G401.6 (cell line): ENCODE data around the gene PHLDB3.

Source experiments
- FAIRE-seq: peaks from 2 replicates; lab custom pipeline; 2012; peaks lifted over from hg19 to GRCh38; lab: Jason Lieb, UNC

The PHLDB3 gene

GRCh38 chr19:43496960-43497359 lies 7.6 kb downstream of the PHLDB3 start:
- FAIRE-seq: no peak

GRCh38 chr19:43495082-43495481 lies 9.5 kb downstream of the PHLDB3 start:
- FAIRE-seq: no peak

- no peak for FAIRE-seq
Measured at GRCh38 chr19:43490759-43491158, 13.8 kb downstream of the PHLDB3 start.

- no peak for FAIRE-seq
Measured at GRCh38 chr19:43489979-43490599, 14.5 kb downstream of the PHLDB3 start.

GRCh38 chr19:43489310-43489709 lies 15.2 kb downstream of the PHLDB3 start:
- FAIRE-seq: no peak

- FAIRE-seq: no peak
Measured at GRCh38 chr19:43488179-43488578, 16.4 kb downstream of the PHLDB3 start.

- no peak for FAIRE-seq
Measured at GRCh38 chr19:43486412-43486811, 18.1 kb downstream of the PHLDB3 start.

GRCh38 chr19:43485951-43486350 lies 18.6 kb downstream of the PHLDB3 start:
- FAIRE-seq: no peak

- FAIRE-seq: no peak
Measured at GRCh38 chr19:43483281-43483680, 21.3 kb downstream of the PHLDB3 start.

GRCh38 chr19:43482193-43482592 lies 22.4 kb downstream of the PHLDB3 start:
- no peak for FAIRE-seq

- FAIRE-seq: no peak
Measured at GRCh38 chr19:43481701-43482100, 22.8 kb downstream of the PHLDB3 start.

GRCh38 chr19:43480574-43480973 lies 24.0 kb downstream of the PHLDB3 start:
- FAIRE-seq: no peak

- no peak for FAIRE-seq
Measured at GRCh38 chr19:43479961-43480561, 24.5 kb downstream of the PHLDB3 start.

GRCh38 chr19:43479226-43479625 lies 25.3 kb downstream of the PHLDB3 start:
- no peak for FAIRE-seq

- no peak for FAIRE-seq
Measured at GRCh38 chr19:43478323-43478722, 26.2 kb downstream of the PHLDB3 start.

GRCh38 chr19:43476606-43477005 lies 27.9 kb downstream of the PHLDB3 start:
- FAIRE-seq: no peak

GRCh38 chr19:43474986-43475705 lies 29.4 kb downstream of the PHLDB3 start:
- FAIRE-seq: peak; percentile 82

GRCh38 chr19:43474487-43474886 lies 30.1 kb downstream of the PHLDB3 start:
- no peak for FAIRE-seq

GRCh38 chr19:43471091-43471490 lies 33.5 kb downstream of the PHLDB3 start:
- no peak for FAIRE-seq

- FAIRE-seq: no peak
Measured at GRCh38 chr19:43470288-43470687, 34.3 kb downstream of the PHLDB3 start.

GRCh38 chr19:43469160-43469480 lies 35.4 kb downstream of the PHLDB3 start:
- no peak for FAIRE-seq

- no peak for FAIRE-seq
Measured at GRCh38 chr19:43468354-43469159, 36.0 kb downstream of the PHLDB3 start.

GRCh38 chr19:43467730-43468129 lies 36.8 kb downstream of the PHLDB3 start:
- FAIRE-seq: no peak
